Neural progenitor cell (in vitro differentiated cells): ENCODE data around the gene ZNF763. TPM values are rescaled to one million over a fixed set of nuclear protein-coding genes. Genes with fewer than 3 reads are reported as not detected.
"Not testable (repeated sequence)": the region's sequence is repeated elsewhere in the genome, so short reads cannot be mapped to it uniquely, and the experiment has no call there.

ENCODE experiments used
- DNase-seq: peaks from one replicate; pipeline ENCODE4 v3.0.0-alpha.2; 2016; ENCODE audit warnings: low spot score
- H2AFZ ChIP-seq: fragments of 200-600 bp; sonication (generic); replicated peaks from 2 replicates; pipeline ENCODE4 v1.6.1; 2016; ENCODE audit warnings: antibody characterized with exemption
- H3F3A ChIP-seq: fragments of 200-600 bp; sonication (generic); 2 replicates; pipeline ENCODE4 v1.6.1; 2016; ENCODE audit warnings: antibody characterized with exemption, low read depth
- H3K27ac ChIP-seq: fragments of 200-600 bp; sonication (generic); 2 replicates; pipeline ENCODE4 v1.5.1; 2016; ENCODE audit warnings: mild to moderate bottlenecking
- H3K27me3 ChIP-seq: fragments of 200-600 bp; sonication (generic); 2 replicates; pipeline ENCODE4 v1.6.1; 2016; ENCODE audit warnings: mild to moderate bottlenecking, moderate library complexity
- H3K36me3 ChIP-seq: fragments of 200-600 bp; sonication (generic); 2 replicates; pipeline ENCODE4 v1.5.1; 2016
- H3K4me1 ChIP-seq: fragments of 200-600 bp; sonication (generic); 2 replicates; pipeline ENCODE4 v1.6.1; 2016; ENCODE audit warnings: mixed run types
- H3K4me2 ChIP-seq: fragments of 200-600 bp; sonication (generic); 2 replicates; pipeline ENCODE4 v1.6.1; 2016
- H3K4me3 ChIP-seq: fragments of 200-600 bp; sonication (generic); 2 replicates; pipeline ENCODE4 v1.5.1; 2016
- H3K79me2 ChIP-seq: fragments of 200-600 bp; sonication (generic); 2 replicates; pipeline ENCODE4 v1.6.1; 2016; ENCODE audit warnings: low read depth
- H3K9ac ChIP-seq: fragments of 200-600 bp; sonication (generic); 2 replicates; pipeline ENCODE4 v1.6.1; 2016
- H3K9me3 ChIP-seq: fragments of 200-600 bp; sonication (generic); 2 replicates; pipeline ENCODE4 v1.5.1; 2016; ENCODE audit warnings: low read depth
- H4K20me1 ChIP-seq: fragments of 200-600 bp; sonication (generic); 2 replicates; pipeline ENCODE4 v1.6.1; 2016; ENCODE audit warnings: low read depth
- H3K27ac Mint-ChIP-seq: 3 replicates; pipeline ENCODE4 v1.8.0; 2021; ENCODE audit warnings: mixed read lengths
- H3K27me3 Mint-ChIP-seq: 2 replicates; pipeline ENCODE4 v1.8.0; 2022; ENCODE audit warnings: low read depth, mild to moderate bottlenecking, inconsistent platforms, moderate library complexity, mixed read lengths; ENCODE audit not compliant: insufficient read depth
- H3K36me3 Mint-ChIP-seq: 3 replicates; pipeline ENCODE4 v1.8.0; 2021; ENCODE audit warnings: mixed read lengths
- H3K4me1 Mint-ChIP-seq: 3 replicates; pipeline ENCODE4 v1.8.0; 2021; ENCODE audit warnings: mixed read lengths
- H3K4me3 Mint-ChIP-seq: 3 replicates; pipeline ENCODE4 v1.8.0; 2021; ENCODE audit warnings: mild to moderate bottlenecking, moderate library complexity, mixed read lengths
- H3K9me3 Mint-ChIP-seq: 3 replicates; pipeline ENCODE4 v1.8.0; 2020; ENCODE audit warnings: mixed read lengths
- CTCF ChIP-seq: fragments of 200-600 bp; sonication (generic); IDR thresholded peaks from 2 replicates; pipeline ENCODE4 v1.5.1; 2017; ENCODE audit warnings: antibody characterized with exemption, mild to moderate bottlenecking
- EZH2 ChIP-seq: fragments of 200-600 bp; sonication (generic); IDR thresholded peaks from 2 replicates; pipeline ENCODE4 v1.6.1; 2017; ENCODE audit warnings: antibody characterized with exemption, mild to moderate bottlenecking, moderate library complexity
- EZH2phosphoT487 ChIP-seq: fragments of 200-600 bp; sonication (generic); IDR thresholded peaks from 2 replicates; pipeline ENCODE4 v1.6.1; 2017; ENCODE audit warnings: antibody characterized with exemption
- total RNA-seq: library from RNA; depleted of rRNA; stranded (reverse); fragments of >200 nt; gene quantifications from 2 replicates; pipeline ENCODE4 v1.2.3, GENCODE V29; 2015; ENCODE audit warnings: low replicate concordance

ZNF763 gene
- total RNA-seq, 1 donor from 2014 or later = 17.7 TPM

GRCh38 chr19:11927227-11927626 is 37.6 kb upstream of the ZNF763 start:
- Histone ChIP-seq H3K27me3 (no peaks in the 10 kb centered on the region), H3K27ac (no peak overlapping the region), H3K9me3 (no peaks in the 10 kb centered on the region), H3K4me2 (no peak overlapping the region), H2AFZ (no peak overlapping the region), H3F3A (peaks cover 17% of the 10 kb centered on the region), H3K4me1 (no peaks in the 10 kb centered on the region), H3K9ac (no peak overlapping the region), H4K20me1 (no peaks in the 10 kb centered on the region), H3K4me3 (no peak overlapping the region), H3K36me3 (no peaks in the 10 kb centered on the region), H3K79me2 (peaks cover 64% of the 10 kb centered on the region)
- no peak overlapping the region for H3K27ac Mint-ChIP-seq
- H3K4me3 Mint-ChIP-seq = no peak overlapping the region
- H3K4me1 Mint-ChIP-seq = peaks cover 16% of the 10 kb centered on the region
- TF ChIP-seq EZH2 (no peak), CTCF (no peak), EZH2phosphoT487 (no peak)
- DNase-seq = no peak
- peaks cover 4% of the 10 kb centered on the region for H3K27me3 Mint-ChIP-seq
- peaks cover 67% of the 10 kb centered on the region for H3K9me3 Mint-ChIP-seq
- H3K36me3 Mint-ChIP-seq = peaks cover 59% of the 10 kb centered on the region

GRCh38 chr19:11931051-11931450 is 33.8 kb upstream of the ZNF763 start:
- H3K4me1 ChIP-seq = no peaks in the 10 kb centered on the region
- H3K27ac Mint-ChIP-seq = no peak overlapping the region
- peaks cover 79% of the 10 kb centered on the region for H3K9me3 Mint-ChIP-seq
- DNase-seq = no peak
- H3K27me3 ChIP-seq = no peaks in the 10 kb centered on the region
- H3F3A ChIP-seq = no peaks in the 10 kb centered on the region
- H3K27me3 Mint-ChIP-seq = peaks cover 4% of the 10 kb centered on the region
- peaks cover 89% of the 10 kb centered on the region for H3K79me2 ChIP-seq
- H3K27ac ChIP-seq = no peak overlapping the region
- H2AFZ ChIP-seq = no peak overlapping the region
- H3K9ac ChIP-seq = no peak overlapping the region
- H3K9me3 ChIP-seq = no peaks in the 10 kb centered on the region
- no peak overlapping the region for H3K4me3 ChIP-seq
- H3K4me3 Mint-ChIP-seq = no peak overlapping the region
- TF ChIP-seq EZH2phosphoT487 (no peak), EZH2 (no peak), CTCF (no peak)
- no peaks in the 10 kb centered on the region for H3K36me3 ChIP-seq
- no peak overlapping the region for H3K4me2 ChIP-seq
- H3K36me3 Mint-ChIP-seq = peaks cover 71% of the 10 kb centered on the region
- H4K20me1 ChIP-seq = no peaks in the 10 kb centered on the region
- peaks cover 2% of the 10 kb centered on the region for H3K4me1 Mint-ChIP-seq

GRCh38 chr19:11931513-11931912 is 33.3 kb upstream of the ZNF763 start:
- TF ChIP-seq EZH2phosphoT487 (no peak), CTCF (no peak), EZH2 (no peak)
- Mint-ChIP-seq H3K4me3 (no peak overlapping the region), H3K27ac (no peak overlapping the region), H3K27me3 (peaks cover 4% of the 10 kb centered on the region), H3K9me3 (peaks cover 81% of the 10 kb centered on the region), H3K4me1 (no peaks in the 10 kb centered on the region), H3K36me3 (peaks cover 72% of the 10 kb centered on the region)
- Histone ChIP-seq H2AFZ (no peak overlapping the region), H3K4me1 (no peaks in the 10 kb centered on the region), H3K27ac (no peak overlapping the region), H3K4me2 (no peak overlapping the region), H3K9ac (no peak overlapping the region), H3K36me3 (no peaks in the 10 kb centered on the region), H3F3A (no peaks in the 10 kb centered on the region), H4K20me1 (no peaks in the 10 kb centered on the region), H3K79me2 (peaks cover 84% of the 10 kb centered on the region), H3K4me3 (no peak overlapping the region), H3K9me3 (no peaks in the 10 kb centered on the region), H3K27me3 (no peaks in the 10 kb centered on the region)
- no peak for DNase-seq

GRCh38 chr19:11935829-11936228 is 29.0 kb upstream of the ZNF763 start:
- not testable (repeated sequence) for DNase-seq, H3K9me3 ChIP-seq, H3K4me1 ChIP-seq, H3K4me1 Mint-ChIP-seq, H3K36me3 ChIP-seq, H2AFZ ChIP-seq, H3F3A ChIP-seq, H3K27ac ChIP-seq, H3K4me3 ChIP-seq, H4K20me1 ChIP-seq, H3K27me3 Mint-ChIP-seq, H3K4me3 Mint-ChIP-seq, H3K27me3 ChIP-seq, H3K9ac ChIP-seq, H3K4me2 ChIP-seq, H3K27ac Mint-ChIP-seq
- H3K79me2 ChIP-seq = peaks cover 77% of the 10 kb centered on the region
- H3K36me3 Mint-ChIP-seq = peaks cover 63% of the 10 kb centered on the region
- H3K9me3 Mint-ChIP-seq = peaks cover 83% of the 10 kb centered on the region

- Histone ChIP-seq H3K9me3 (peaks cover 21% of the 10 kb centered on the region), H3K79me2 (peaks cover 63% of the 10 kb centered on the region)
- H3F3A ChIP-seq, H3K4me3 Mint-ChIP-seq, H2AFZ ChIP-seq, H4K20me1 ChIP-seq, H3K27ac Mint-ChIP-seq, H3K4me1 Mint-ChIP-seq, H3K4me1 ChIP-seq, H3K4me3 ChIP-seq, H3K4me2 ChIP-seq, H3K9ac ChIP-seq, H3K27me3 ChIP-seq, H3K36me3 ChIP-seq, H3K27ac ChIP-seq, H3K27me3 Mint-ChIP-seq, DNase-seq: not testable (repeated sequence)
- peaks cover 63% of the 10 kb centered on the region for H3K36me3 Mint-ChIP-seq
- peaks cover 83% of the 10 kb centered on the region for H3K9me3 Mint-ChIP-seq
Observed at GRCh38 chr19:11938383-11938782, 26.5 kb upstream of the ZNF763 start.

- H3K9me3 Mint-ChIP-seq = peaks cover 88% of the 10 kb centered on the region
- not testable (repeated sequence) for H3K4me1 Mint-ChIP-seq, H3K27ac ChIP-seq, H3F3A ChIP-seq, H3K4me1 ChIP-seq, H3K4me3 ChIP-seq, H3K27ac Mint-ChIP-seq, H2AFZ ChIP-seq, H3K9ac ChIP-seq, H3K27me3 ChIP-seq, H3K27me3 Mint-ChIP-seq, H3K4me3 Mint-ChIP-seq, H4K20me1 ChIP-seq, H3K36me3 ChIP-seq, DNase-seq, H3K4me2 ChIP-seq
- H3K9me3 ChIP-seq = peaks cover 35% of the 10 kb centered on the region
- H3K36me3 Mint-ChIP-seq = peaks cover 65% of the 10 kb centered on the region
- peaks cover 45% of the 10 kb centered on the region for H3K79me2 ChIP-seq
Observed at GRCh38 chr19:11941361-11941887, 23.4 kb upstream of the ZNF763 start.
